Measurements from ENCODE around the gene FREM3. TPM values are rescaled to one million over a fixed set of nuclear protein-coding genes. Genes with fewer than 3 reads are reported as not detected.

The FREM3 gene
- total RNA-seq, 1 donor from 2014 or later: not detected

DNA sequence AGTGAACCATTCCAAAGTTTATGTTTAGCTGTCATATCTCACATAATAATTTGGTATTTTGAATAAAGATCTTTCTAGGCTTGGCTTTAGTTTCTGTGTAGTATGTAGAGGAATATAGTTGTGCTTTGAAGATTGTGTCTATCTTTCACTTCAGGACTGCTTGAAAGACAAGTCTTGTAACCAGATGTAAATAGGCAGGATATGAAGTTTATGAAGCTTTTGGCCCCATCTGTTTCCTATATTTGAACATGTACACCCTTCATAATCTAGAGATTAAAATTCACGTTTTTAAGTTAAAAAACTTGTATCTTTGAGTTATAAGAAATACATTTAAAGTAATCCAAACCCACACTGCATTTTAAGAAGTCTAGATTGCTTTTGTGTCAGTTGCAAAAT, 11.7 kb upstream of the FREM3 start:
- Mint-ChIP-seq H3K27ac (ENCODE audit: unreplicated experiment) (no peak overlapping the region), H3K9me3 (peaks cover 4% of the 10 kb centered on the region), H3K27me3 (ENCODE audit: low read depth) (peaks cover 15% of the 10 kb centered on the region), H3K36me3 (ENCODE audit: low read depth) (no peaks in the 10 kb centered on the region), H3K4me1 (peaks cover 11% of the 10 kb centered on the region), H3K4me3 (no peak overlapping the region)
- DNase-seq (ENCODE audit: low read depth, low spot score): no peak
- TF ChIP-seq CTCF (conservative IDR thresholded peaks at IDR 0.05): no peak

DNA sequence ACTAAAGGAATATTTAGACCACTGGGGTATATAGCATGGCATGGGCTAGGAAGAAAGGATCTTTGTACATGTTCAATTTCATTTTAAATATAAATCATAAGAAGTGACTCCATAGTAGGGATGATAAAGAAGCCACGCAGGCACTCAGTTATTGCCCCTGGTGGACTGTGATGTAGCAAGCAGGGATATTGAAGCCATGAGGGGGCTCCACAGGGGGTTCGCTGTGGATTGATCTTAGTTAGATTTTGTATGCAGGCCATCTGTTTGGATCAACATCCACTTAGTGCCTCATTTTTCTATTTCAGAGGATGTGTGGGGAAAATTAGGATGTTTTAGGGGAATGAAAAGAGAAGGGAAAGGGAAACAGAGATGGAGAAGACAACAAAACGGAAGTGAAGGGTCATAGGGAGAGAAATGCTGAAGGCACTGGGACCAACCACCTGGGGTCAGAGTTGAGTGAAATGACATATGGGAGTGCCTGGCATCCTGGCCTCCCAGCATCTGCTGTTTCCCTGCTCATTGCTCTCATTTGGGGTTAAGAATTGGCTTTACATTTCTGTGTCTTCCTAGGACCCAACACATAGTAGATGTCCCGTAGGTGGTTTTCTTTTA, 11.2 kb upstream of the FREM3 start:
- peaks cover 17% of the 10 kb centered on the region for H3K27me3 Mint-ChIP-seq (ENCODE audit: low read depth)
- TF ChIP-seq CTCF (conservative IDR thresholded peaks at IDR 0.05): no peak
- DNase-seq (ENCODE audit: low read depth, low spot score): no peak
- peaks cover 11% of the 10 kb centered on the region for H3K4me1 Mint-ChIP-seq
- no peaks in the 10 kb centered on the region for H3K36me3 Mint-ChIP-seq (ENCODE audit: low read depth)
- no peak overlapping the region for H3K27ac Mint-ChIP-seq (ENCODE audit: unreplicated experiment)
- no peak overlapping the region for H3K4me3 Mint-ChIP-seq
- peaks cover 6% of the 10 kb centered on the region for H3K9me3 Mint-ChIP-seq

GRCh38 chr4:143701365-143701764, 890 bp upstream of the FREM3 start:
- Mint-ChIP-seq H3K27ac (ENCODE audit: unreplicated experiment) (no peak overlapping the region), H3K9me3 (peaks cover 5% of the 10 kb centered on the region), H3K4me3 (peak overlapping the region; percentile 67), H3K27me3 (ENCODE audit: low read depth) (peaks cover 88% of the 10 kb centered on the region), H3K36me3 (ENCODE audit: low read depth) (no peaks in the 10 kb centered on the region), H3K4me1 (peaks cover 7% of the 10 kb centered on the region)
- DNase-seq (ENCODE audit: low read depth, low spot score): no peak
- TF ChIP-seq CTCF (conservative IDR thresholded peaks at IDR 0.05): no peak

GRCh38 chr4:143700046-143700415, 444 bp downstream of the FREM3 start:
- no peak for TF ChIP-seq CTCF (conservative IDR thresholded peaks at IDR 0.05)
- Mint-ChIP-seq H3K27ac (ENCODE audit: unreplicated experiment) (no peak overlapping the region), H3K4me3 (peak overlapping the region; percentile 47), H3K9me3 (peaks cover 7% of the 10 kb centered on the region), H3K36me3 (ENCODE audit: low read depth) (no peaks in the 10 kb centered on the region), H3K4me1 (peaks cover 7% of the 10 kb centered on the region), H3K27me3 (ENCODE audit: low read depth) (peaks cover 88% of the 10 kb centered on the region)
- no peak for DNase-seq (ENCODE audit: low read depth, low spot score)

- H3K27ac Mint-ChIP-seq (ENCODE audit: unreplicated experiment): no peak overlapping the region
These were observed 987 bp downstream of the FREM3 start for GRCh38 chr4:143699331-143700045.

More at GRCh38 chr4:143699331-143700045, 987 bp downstream of the FREM3 start:
- peaks cover 7% of the 10 kb centered on the region for H3K9me3 Mint-ChIP-seq
- H3K27me3 Mint-ChIP-seq (ENCODE audit: low read depth): peaks cover 85% of the 10 kb centered on the region
- DNase-seq (ENCODE audit: low read depth, low spot score): no peak
- TF ChIP-seq CTCF (conservative IDR thresholded peaks at IDR 0.05): no peak
- H3K36me3 Mint-ChIP-seq (ENCODE audit: low read depth): no peaks in the 10 kb centered on the region
- H3K4me3 Mint-ChIP-seq: no peak overlapping the region
- H3K4me1 Mint-ChIP-seq: peaks cover 7% of the 10 kb centered on the region

All from neural crest cell (in vitro differentiated cells).